ENCODE results near the gene DND1.

DNA sequence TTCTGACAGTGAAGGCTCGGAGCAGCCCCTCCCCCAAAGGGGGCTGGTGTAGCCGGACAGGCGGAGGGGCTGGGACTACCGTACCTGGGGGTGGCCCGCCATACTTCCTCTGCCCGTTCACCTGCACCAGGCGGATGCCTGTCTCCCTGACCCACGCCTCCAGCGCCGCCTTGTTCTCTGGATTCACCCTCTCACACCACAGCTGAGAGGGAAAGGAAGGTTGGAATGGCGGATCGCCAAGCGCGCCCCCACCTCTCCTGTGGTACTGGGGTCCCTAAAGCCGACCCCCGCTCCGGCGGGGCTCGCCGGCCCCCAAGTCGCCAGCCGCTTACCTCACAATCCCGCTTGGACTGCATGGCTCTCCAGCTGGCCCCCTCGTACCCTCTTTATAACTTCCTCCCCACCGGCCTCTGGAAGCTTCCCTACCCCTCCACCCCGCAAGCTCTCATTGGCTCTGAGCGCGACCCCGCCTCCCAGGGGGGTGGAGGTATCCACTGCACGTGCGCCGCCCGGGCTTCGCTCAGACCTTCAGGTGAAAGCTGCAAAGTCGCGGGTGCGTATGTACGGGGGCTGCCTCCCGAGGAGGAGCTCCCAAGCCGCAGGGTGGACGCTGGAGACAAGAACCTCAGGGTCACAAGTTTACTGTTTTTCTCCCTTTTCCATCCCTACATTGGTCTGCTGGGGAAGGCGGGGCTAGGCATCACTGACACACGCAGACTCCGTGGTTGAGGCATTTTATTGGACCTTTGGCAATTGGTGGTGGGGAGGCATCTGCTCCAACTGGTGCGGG lies at the start of gene DND1:
- no peak; the same call in 1 of the 2 replicates for TF ChIP-seq POLR2AphosphoS5 (IDR thresholded peaks at IDR 0.05; ENCODE audit: low read depth, low read length)
- TF ChIP-seq, protein P1, sequence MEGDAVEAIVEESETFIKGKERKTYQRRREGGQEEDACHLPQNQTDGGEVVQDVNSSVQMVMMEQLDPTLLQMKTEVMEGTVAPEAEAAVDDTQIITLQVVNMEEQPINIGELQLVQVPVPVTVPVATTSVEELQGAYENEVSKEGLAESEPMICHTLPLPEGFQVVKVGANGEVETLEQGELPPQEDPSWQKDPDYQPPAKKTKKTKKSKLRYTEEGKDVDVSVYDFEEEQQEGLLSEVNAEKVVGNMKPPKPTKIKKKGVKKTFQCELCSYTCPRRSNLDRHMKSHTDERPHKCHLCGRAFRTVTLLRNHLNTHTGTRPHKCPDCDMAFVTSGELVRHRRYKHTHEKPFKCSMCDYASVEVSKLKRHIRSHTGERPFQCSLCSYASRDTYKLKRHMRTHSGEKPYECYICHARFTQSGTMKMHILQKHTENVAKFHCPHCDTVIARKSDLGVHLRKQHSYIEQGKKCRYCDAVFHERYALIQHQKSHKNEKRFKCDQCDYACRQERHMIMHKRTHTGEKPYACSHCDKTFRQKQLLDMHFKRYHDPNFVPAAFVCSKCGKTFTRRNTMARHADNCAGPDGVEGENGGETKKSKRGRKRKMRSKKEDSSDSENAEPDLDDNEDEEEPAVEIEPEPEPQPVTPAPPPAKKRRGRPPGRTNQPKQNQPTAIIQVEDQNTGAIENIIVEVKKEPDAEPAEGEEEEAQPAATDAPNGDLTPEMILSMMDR (IDR thresholded peaks at IDR 0.05): no peak
